Epithelial cell of prostate (primary cell): ENCODE results near the gene GNAS-AS1.

ENCODE experiments used
- DNase-seq: peaks from one replicate; pipeline ENCODE4 v3.0.0-alpha.2; 2011; ENCODE audit warnings: low read depth, low spot score
- H3K27ac ChIP-seq: fragments of 450-650 bp; 2 replicates; pipeline ENCODE4 v1.5.1; 2017; ENCODE audit warnings: mild to moderate bottlenecking

Gene GNAS-AS1

DNA sequence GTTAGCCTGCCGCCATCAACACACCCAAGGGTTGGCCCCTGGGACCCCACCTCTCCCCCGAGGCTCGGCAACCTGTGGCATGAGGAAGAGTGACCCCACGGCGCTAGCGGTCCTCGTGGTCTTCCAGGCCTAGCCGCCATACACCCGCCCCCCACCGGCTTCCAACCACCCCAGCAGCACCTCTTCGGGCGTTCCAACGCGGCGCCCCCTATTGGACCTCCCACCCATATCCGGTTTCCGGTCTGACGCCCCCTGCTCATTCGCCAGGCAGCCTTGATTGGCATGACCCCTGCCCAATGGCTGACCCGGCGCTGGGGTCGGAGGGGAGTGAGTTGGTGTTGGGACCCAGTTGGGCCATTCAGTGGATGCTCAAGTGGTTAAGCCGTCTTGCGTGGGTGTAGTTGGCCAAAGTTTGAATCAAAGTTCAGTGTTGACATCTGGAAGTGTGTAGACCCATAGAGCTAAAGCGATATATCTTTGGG, at the start of gene GNAS-AS1:
Gene GNAS-AS1 (minus strand): TSS at position 210 of the 482 bp plus-strand sequence.
- peak; percentile 57 for DNase-seq
- no peak within 1 kb of the TSS for H3K27ac ChIP-seq

GRCh38 chr20:58900397-58900796, 49.7 kb upstream of the GNAS-AS1 start:
- DNase-seq, result no peak
- no peak overlapping the region for H3K27ac ChIP-seq

DNA sequence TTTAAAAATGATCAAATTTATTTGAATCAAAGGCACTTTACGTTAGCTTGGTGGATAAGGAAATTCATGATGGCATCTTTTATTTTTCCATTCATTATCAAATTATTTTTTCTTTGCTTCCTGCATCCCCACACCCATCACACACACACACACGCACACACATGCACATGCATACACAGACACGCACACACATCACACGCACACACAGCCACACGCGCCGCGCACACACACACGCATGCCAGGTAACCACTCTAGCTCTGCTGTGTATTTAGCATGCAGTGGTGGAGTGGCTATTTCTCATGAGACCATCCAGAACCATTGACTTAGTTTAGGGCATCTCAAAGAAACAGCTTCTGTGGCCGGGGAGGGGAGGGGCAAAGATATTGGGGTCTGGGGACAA, 48.8 kb upstream of the GNAS-AS1 start:
- DNase-seq, result no peak
- H3K27ac ChIP-seq, result no peak overlapping the region

DNA sequence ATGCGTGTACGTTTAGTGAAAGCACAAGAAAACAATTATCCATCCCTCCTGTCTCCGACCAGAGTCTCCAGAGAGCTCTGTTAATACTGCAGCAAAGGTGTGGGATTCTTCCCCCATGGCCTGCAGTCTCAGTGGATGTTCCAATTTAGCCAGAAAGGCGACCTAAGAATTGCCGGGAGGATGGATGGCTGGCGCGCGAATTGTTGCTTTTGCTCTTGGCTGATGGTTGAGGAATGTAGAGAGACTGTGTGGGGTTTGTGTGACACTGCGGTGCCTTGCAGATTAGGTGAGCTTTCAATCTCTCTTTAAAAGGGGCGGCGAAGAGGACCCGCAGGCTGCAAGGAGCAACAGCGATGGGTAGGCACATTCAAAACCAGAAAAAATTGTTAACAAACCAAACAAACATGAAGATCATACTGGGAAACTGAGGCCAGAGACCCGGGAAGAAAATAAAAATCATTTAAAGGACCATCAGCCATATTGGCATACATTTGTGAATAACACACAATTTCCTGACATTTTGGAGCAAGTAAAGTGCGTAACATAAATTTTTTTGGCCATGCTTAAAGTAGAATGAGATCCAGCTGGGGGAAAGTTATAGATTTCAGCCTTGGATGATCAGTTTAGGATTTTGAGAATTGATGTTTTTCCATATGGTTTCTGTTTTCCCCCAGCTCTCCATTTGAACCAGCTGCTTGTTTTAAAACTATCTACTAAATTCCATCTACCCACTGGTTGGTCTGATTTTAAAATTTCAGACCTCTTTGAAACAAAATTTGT, 48.1 kb upstream of the GNAS-AS1 start:
- no peak overlapping the region for H3K27ac ChIP-seq
- no peak for DNase-seq

- no peak for DNase-seq
- H3K27ac ChIP-seq, result no peak overlapping the region
Measured at GRCh38 chr20:58897488-58897887, 46.8 kb upstream of the GNAS-AS1 start.

GRCh38 chr20:58896820-58897219, 46.1 kb upstream of the GNAS-AS1 start:
- H3K27ac ChIP-seq, result no peak overlapping the region
- DNase-seq, result no peak

DNA sequence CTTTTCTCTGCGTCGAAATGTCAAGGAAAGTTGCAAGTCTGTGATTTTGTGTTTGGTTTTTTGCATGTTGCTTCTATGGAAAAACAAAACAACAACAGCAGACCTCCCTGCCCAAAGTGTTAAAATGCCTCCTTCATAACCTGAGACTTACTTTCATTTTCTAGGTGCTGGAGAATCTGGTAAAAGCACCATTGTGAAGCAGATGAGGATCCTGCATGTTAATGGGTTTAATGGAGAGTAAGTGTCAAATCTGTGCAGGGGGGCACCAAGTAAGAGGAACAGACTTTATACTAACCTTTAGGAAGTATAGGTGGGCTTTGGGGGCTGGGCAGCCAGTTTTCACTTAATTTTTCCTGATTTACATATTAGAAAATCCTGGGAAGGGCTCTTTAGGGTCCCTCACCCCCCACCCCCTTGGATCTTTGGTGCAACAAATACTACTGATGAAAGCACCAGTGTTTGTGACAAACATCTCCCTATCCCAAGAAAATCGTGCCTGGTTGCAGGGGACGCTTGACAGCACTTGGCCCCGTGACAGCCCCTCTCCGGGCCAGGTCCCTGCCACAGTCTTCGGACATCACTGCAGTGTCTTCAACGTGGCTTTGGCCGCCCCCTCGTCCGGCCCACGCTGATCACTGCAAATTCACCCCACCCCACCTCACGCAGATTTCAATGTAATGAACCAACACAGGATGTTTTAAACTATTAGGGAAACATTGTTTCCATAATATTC, 44.9 kb upstream of the GNAS-AS1 start:
- no peak overlapping the region for H3K27ac ChIP-seq
- DNase-seq, result no peak

DNA sequence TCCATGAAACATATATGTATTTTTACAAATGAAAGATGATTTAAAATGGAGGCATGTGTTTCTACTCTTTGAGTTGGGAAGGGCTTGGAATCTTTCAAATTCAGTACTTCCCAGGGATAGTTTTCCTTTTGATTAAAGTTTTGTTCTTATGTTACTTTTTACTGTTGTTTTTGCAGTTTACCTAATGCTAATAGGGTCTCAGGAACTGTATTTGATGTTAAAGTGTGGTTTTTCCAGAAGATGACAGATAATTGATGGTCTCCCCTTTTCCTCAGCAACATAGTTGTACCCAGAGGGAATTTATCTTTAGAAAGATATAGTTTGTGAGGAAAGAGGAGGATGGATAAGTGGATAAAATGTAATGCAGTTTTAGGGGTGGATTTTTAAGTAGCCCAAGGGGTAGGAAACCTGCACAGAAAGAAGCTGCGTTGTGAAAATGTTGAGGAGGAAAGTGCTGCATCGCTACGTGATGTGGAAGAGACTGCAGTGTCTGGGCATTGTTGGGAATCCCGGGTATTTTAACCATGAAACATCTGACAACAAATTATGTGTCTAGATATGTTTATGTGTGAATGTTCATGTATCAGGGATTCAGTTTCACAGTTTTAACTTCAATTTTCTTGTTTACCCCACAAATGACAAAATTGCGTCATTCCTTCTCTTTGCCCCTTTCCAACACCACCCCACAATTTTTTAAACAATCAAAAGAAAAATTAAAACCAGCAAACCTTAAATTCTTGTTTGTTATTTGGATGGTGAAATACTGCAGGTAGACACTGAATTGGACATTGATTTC, 44.1 kb upstream of the GNAS-AS1 start:
- DNase-seq, result no peak
- H3K27ac ChIP-seq, result no peak overlapping the region

DNA sequence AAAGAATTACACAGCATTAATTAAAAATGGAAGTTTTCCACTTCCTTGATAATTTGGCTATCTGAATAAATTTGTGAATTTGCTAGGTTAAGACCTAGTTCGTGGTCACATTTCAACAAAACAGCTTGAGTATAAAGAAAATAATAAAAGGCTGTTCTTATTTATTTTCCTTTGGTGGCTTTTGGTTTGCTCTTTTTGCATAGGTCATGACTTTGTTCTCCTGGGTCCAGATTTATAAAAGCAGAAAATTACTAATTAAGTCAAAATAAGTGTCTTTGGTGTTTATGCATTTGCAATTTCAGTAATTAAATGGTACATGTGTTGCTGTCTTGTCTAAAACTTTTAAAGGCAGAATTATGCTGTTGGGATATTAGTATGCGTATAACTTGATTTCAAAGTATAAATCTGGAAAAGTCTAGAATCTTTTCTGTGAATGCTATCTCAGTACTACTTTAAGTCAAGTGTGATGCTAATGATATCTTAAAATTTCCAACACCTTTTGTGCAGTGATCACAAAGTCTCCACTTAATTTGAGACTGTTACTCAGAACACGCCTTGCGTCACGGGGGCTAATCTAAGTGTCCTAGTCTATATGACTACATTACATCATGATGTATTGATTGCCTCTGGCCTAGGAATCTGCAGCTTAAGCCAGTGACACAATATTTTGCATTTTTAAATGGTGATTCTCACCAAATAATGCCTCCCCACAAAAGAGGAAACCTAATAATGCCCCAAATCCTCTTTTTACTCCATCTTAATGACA, 42.8 kb upstream of the GNAS-AS1 start:
- no peak for DNase-seq
- H3K27ac ChIP-seq, result peak overlapping the region; percentile 81

DNA sequence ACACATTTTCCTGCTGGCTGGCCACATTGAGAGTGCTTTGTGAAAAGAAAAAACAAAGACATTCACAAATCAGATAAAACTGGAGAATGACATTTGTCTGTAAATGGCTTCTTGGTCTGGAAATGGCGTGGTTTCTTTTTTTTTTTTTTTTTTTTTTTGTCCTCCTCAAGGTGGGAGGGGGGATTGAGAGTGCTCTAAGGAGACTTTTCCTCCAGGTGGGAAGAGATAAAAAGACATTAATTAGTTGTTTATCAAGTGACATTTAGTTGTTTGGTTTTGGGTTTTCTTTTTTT, 42.2 kb upstream of the GNAS-AS1 start:
- no peak for DNase-seq
- H3K27ac ChIP-seq, result peak overlapping the region; percentile 81

GRCh38 chr20:58892141-58892931, 41.6 kb upstream of the GNAS-AS1 start:
- DNase-seq, result no peak
- H3K27ac ChIP-seq, result peak overlapping the region; percentile 81

DNA sequence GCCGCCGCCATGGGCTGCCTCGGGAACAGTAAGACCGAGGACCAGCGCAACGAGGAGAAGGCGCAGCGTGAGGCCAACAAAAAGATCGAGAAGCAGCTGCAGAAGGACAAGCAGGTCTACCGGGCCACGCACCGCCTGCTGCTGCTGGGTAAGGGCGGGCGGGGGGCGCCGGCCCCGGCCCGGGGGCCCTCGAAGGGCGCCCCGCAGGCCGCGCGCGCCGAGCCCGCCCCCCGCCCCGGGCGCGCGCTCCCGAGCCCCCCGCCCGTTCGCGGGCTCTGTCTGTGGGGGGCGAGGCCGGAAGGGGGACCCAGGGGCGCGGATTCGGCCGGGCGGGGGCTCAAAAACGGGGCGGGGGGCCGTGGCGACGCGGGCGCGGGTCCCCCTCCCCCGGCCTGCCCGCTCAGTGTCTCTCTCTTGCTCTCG, 41.0 kb upstream of the GNAS-AS1 start:
- no peak for DNase-seq
- peak overlapping the region; percentile 81 for H3K27ac ChIP-seq

- H3K27ac ChIP-seq, result peak overlapping the region; percentile 81
- no peak for DNase-seq
Measured at GRCh38 chr20:58891086-58891717, 40.5 kb upstream of the GNAS-AS1 start.

GRCh38 chr20:58890518-58891085, 39.9 kb upstream of the GNAS-AS1 start:
- no peak for DNase-seq
- peak overlapping the region; percentile 81 for H3K27ac ChIP-seq

DNA sequence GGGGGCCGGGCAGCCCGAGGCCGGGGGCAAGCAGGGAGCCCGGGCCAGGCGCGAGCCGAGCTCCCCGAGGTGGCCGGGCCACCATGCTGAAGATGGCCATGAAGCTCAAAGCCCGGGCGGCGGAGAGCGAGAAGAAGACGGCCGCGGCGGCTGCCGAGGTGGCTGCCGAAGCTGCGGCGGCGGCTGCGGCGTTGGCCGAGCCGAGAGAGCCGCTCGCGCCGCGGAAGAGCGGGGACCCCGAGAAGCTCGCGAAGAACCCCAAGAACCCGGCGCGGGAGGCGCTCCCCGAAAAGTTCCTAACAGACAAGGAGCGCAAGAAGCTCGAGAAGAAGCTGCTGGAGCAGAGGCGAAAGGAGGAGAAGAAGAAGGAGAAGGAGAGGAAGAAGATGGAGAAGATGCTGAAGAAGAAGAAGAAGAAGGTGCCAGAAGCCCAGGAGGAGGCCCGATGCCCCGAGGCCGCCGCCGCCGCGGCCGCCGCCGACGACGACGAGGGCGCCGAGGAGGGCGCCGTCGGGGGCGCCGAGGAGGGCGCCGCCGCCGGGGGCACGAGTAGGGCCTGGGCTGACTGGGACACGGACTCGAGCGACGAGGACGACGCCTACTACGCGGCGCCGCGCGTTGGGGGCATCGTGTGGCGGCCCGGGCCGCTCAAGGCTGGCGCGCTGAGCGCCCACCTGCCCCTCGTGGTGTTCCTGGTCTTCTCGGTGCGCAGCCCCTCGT, 39.3 kb upstream of the GNAS-AS1 start:
- no peak for DNase-seq
- H3K27ac ChIP-seq, result peak overlapping the region; percentile 81

DNA sequence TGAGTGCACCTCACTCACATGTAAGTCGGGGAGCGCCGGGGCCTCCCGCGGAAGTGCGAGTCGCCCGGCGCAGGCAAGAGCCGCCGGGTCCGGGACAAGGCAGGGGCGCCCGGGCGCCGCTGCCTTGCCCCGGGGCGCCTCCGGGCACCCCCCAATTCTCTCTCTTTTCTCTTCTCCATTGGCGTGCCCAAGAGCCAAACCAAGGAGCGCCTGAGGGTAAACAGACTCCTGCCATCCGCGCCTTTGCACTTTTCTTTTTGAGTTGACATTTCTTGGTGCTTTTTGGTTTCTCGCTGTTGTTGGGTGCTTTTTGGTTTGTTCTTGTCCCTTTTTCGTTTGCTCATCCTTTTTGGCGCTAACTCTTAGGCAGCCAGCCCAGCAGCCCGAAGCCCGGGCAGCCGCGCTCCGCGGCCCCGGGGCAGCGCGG, 38.6 kb upstream of the GNAS-AS1 start:
- no peak for DNase-seq
- peak overlapping the region; percentile 81 for H3K27ac ChIP-seq

GRCh38 chr20:58888521-58889333, 38.0 kb upstream of the GNAS-AS1 start:
- peak; percentile 40 for DNase-seq
- H3K27ac ChIP-seq, result peak overlapping the region; percentile 81
